ENCODE measurements around the gene GLDC. TPM values are rescaled to one million over a fixed set of nuclear protein-coding genes. Genes with fewer than 3 reads are reported as not detected.

The GLDC gene
- total and polyA plus RNA-seq, 8 donors: 0.41 to 8.1 (median 3.3) TPM

GRCh38 chr9:6673326-6674025, 27.9 kb upstream of the GLDC start:
- intact Hi-C loops (cut with DNase I): no loop called here
- no peaks in the 10 kb centered on the region for H3K27me3 ChIP-seq
- no peaks in the 10 kb centered on the region for H3K4me1 ChIP-seq
- H3K36me3 ChIP-seq: no peaks in the 10 kb centered on the region
- H3K9me3 ChIP-seq: no peaks in the 10 kb centered on the region
- no peak for ATAC-seq
- DNase-seq: no peak
- H3K4me3 ChIP-seq: no peak overlapping the region
- no peak for TF ChIP-seq CTCF (IDR thresholded peaks at IDR 0.05)
- H3K27ac ChIP-seq: no peak overlapping the region

- H3K4me3 ChIP-seq: no peak overlapping the region
- intact Hi-C loops (cut with DNase I): no loop called here
Observed at GRCh38 chr9:6672118-6672517, 26.6 kb upstream of the GLDC start.

GRCh38 chr9:6671416-6671815, 25.9 kb upstream of the GLDC start:
- Histone ChIP-seq H3K4me1 (no peaks in the 10 kb centered on the region), H3K27ac (no peak overlapping the region), H3K27me3 (no peaks in the 10 kb centered on the region), H3K4me3 (no peak overlapping the region), H3K36me3 (no peaks in the 10 kb centered on the region), H3K9me3 (no peaks in the 10 kb centered on the region)
- ATAC-seq (no peak), DNase-seq (no peak)
- intact Hi-C loops (cut with DNase I): no loop called here
- no peak for TF ChIP-seq CTCF (IDR thresholded peaks at IDR 0.05)

More at GRCh38 chr9:6672118-6672517, 26.6 kb upstream of the GLDC start:
- no peak for TF ChIP-seq CTCF (IDR thresholded peaks at IDR 0.05)
- H3K27ac ChIP-seq: no peak overlapping the region
- H3K36me3 ChIP-seq: no peaks in the 10 kb centered on the region
- no peak for ATAC-seq
- H3K27me3 ChIP-seq: no peaks in the 10 kb centered on the region
- H3K9me3 ChIP-seq: no peaks in the 10 kb centered on the region
- DNase-seq: no peak
- no peaks in the 10 kb centered on the region for H3K4me1 ChIP-seq

- intact Hi-C loops (cut with DNase I): loop anchor here in 1 of 2 donors (10.0 kb wide), 1 partner anchor 85 kb away; no protein-coding TSS in a partner anchor
- no peaks in the 10 kb centered on the region for H3K27me3 ChIP-seq
Observed at GRCh38 chr9:6669881-6670280, 24.4 kb upstream of the GLDC start.

More at GRCh38 chr9:6669881-6670280, 24.4 kb upstream of the GLDC start:
- peak in 1 of 4 donors; percentile 46 for DNase-seq
- ATAC-seq: no peak
- Histone ChIP-seq H3K9me3 (no peaks in the 10 kb centered on the region), H3K27ac (no peak overlapping the region), H3K4me3 (no peak overlapping the region), H3K36me3 (no peaks in the 10 kb centered on the region), H3K4me1 (no peaks in the 10 kb centered on the region)
- TF ChIP-seq CTCF (IDR thresholded peaks at IDR 0.05): no peak

Measured in left lung (tissue), 10 donors.